Measurements from ENCODE around the gene GUCD1.
"Not testable (repeated sequence)": the region's sequence is repeated elsewhere in the genome, so short reads cannot be mapped to it uniquely, and the experiment has no call there.

GUCD1 gene

GRCh38 chr22:24566899-24567511, 12.1 kb upstream of the GUCD1 start:
- no peak for DNase-seq (ENCODE audit: extremely low read depth in 1 of 2, low read depth in 1 of 2)

DNA sequence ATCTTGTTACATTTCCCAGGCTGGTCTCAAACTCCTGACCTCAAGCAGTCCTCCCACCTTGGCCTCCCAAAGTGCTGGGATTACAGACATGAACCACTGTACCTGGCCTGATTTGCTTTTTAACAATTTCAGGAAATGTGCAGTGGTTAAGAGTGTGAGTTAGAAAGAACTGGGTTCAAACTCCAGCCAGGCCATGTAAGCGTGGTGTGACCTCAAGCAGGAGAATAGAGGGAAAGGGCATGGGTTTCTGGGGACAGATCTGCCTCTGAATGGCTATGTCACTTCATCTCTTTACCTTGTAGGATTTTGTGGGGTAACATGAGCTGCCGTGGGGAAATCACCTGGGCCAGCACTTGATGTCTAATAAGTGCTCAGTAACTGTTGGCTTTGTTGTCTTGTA, 10.1 kb upstream of the GUCD1 start:
- no peak for DNase-seq (ENCODE audit: extremely low read depth in 1 of 2, low read depth in 1 of 2)

DNA sequence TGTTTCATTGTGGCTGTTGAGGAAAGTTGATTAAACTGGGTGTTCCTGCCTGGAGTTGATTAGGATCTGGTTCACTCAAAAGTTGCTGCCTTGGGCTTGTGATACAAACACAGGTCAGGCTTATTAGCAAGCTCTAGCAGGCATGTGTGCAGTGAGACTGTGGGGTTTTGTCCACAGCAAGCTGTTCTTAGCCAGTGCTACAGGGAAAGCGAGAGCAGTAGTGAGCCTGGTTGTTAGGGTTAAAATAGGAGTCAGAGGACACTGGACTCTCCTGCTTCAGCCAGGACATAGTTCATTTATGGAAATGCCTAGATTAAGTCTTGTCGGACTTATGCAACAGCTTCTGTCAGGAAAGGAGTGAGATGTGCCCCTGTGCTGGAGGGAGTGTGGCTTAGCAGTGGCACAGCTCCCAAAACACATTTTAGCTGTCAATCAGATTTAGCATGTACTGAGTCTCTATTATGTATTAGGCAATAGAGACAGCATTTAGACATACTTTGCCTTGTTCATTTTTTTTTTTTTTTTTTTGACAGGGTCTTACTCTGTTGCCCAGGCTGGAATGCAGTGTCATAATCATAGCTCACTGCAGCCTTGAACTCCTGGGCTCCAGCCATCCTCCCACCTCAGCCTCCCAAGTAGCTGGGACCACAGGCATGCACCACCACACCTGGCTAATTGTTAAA, 9.6 kb upstream of the GUCD1 start:
- no peak for DNase-seq (ENCODE audit: extremely low read depth in 1 of 2, low read depth in 1 of 2)

GRCh38 chr22:24563246-24563645, 8.3 kb upstream of the GUCD1 start:
- no peak for DNase-seq (ENCODE audit: extremely low read depth in 1 of 2, low read depth in 1 of 2)

GRCh38 chr22:24559471-24559870, 4.5 kb upstream of the GUCD1 start:
- DNase-seq (ENCODE audit: extremely low read depth in 1 of 2, low read depth in 1 of 2), result no peak

DNA sequence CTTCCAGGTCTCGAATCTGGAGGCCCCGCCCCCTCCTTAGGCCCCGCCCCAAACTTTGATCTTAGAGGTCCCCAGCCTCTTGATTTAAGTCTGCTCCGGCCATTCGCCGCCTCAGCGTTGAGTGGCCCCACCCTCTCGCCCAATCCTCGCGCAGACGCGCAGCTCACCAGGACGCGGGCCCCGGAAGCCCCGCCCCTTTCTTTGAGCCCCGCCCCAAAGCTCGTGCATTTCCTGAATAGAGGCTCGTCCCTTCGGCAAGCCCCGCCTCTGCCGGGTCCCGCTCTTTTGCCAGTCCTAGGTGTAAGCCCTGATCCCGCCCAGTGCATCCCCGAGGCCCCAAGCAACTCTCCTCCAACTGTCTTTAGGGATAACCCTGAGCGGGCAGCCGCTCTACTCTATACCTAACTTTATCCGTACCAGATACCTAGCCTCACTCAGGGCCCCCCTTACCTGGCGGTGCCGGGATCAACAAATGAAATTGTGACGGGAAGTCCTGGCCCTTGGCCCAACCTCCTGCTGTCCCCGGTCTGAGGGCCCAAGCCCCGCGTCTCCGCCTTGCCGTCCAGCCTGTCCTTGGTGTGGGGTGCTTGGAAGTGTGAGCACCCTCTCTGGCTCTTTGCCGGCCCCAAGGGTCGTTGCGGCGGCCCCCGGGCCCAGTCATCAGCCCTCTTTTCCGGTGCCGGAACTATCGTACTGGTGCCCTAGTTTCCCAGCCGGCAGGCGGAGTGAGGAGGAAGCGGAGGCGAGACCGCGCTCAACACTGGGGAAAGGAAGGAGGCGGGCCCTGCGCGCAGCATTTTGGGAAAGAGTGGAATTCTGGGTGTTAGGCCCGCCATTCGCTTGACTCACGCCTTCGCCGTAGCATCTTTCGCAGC, 464 bp upstream of the GUCD1 start, which contains the start of gene SNRPD3:
TSS of gene SNRPD3 (plus strand) at position 835 of the 875 bp plus-strand sequence. CDS start 1,676 bp downstream, outside the sequence.
- DNase-seq (ENCODE audit: extremely low read depth in 1 of 2, low read depth in 1 of 2), result peak; percentile 97 to 99

- DNase-seq (ENCODE audit: extremely low read depth in 1 of 2, low read depth in 1 of 2), result no peak
Observed at GRCh38 chr22:24553597-24554312, 1.2 kb downstream of the GUCD1 start.

DNA sequence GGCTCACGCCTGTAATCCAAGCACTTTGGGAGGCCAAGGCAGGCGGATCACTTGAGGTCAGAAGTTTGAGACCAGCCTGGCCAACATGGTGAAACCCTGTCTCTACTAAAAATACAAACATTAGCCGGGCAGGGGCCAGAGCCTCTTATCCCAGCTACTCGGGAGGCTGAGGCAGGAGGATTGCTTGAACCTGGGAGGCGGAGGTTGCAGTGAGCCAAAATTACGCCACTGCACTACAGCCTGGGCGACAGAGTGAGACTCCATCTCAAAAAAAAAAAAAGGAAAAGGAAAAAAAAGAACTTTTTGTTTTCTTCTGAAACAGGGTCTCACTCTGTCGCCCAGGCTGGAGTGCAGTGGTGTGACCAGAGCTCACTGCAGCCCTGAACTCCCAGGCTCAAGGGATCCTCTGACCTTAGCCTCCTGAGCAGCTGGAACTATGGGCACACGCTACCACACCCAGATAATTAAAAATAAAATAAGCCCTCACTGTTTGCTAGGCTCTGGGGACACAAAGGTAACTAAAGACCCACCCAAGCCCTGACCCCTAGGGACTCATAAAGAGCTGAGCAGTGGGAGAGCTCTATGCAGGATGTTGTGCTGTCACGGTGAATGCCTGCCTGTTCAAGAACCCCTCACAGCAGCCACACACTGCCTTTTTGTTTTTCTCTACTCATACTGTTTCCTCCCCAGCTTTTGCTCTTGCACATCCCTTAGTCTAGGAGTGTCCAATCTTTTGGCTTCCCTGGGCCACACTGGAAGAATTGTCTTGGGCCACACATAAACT, 2.2 kb downstream of the GUCD1 start:
- not testable (repeated sequence) for DNase-seq (ENCODE audit: extremely low read depth in 1 of 2, low read depth in 1 of 2)

- DNase-seq (ENCODE audit: extremely low read depth in 1 of 2, low read depth in 1 of 2), result no peak
Observed at GRCh38 chr22:24550902-24551435, 4.0 kb downstream of the GUCD1 start.

DNA sequence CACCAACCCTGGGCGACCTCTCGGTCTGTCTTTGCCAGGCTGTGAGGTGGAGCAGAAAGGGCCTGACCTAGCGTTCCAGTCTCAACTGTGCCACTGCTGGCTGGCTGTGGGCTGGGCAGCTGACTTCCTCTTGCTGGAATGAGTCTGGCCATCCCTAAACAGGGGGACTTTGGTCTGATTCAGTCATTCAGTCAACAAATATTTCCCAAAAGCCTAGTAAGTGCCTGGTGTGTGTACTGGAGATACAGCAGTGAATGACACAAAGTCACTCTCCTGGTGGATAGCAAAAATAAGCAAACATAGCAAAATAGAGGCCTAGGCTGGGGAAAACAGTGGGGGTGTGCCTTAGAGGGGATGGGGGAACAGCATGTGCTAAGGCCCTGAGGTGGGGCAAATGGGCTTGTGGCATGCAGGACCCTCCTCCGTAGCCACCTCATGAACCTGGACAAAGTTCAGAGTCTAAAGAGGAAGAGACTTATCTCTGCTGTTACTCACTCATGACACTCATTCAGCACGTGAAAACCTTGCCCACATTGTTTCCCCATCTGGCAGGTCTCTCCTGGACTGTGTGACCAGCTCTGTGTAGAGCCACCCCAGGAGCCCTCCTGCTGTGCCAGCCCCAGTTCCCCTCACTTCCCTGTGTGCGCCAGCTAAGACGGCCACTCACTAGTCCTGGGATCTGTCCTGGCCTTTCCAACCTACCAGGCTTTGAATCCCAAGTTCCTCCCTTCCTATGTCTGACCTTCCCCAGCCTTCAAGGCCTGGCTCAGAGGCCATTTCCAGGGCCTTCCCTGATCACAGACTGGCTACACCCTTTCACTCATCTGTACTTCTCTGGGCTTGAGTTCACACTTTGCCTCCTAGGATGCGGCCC, 4.7 kb downstream of the GUCD1 start:
- DNase-seq (ENCODE audit: extremely low read depth in 1 of 2, low read depth in 1 of 2), result no peak

GRCh38 chr22:24548812-24549211, 6.1 kb downstream of the GUCD1 start:
- no peak for DNase-seq (ENCODE audit: extremely low read depth in 1 of 2, low read depth in 1 of 2)

- no peak for DNase-seq (ENCODE audit: extremely low read depth in 1 of 2, low read depth in 1 of 2)
Observed at GRCh38 chr22:24543679-24544243, 11.2 kb downstream of the GUCD1 start.

GRCh38 chr22:24543185-24543601, 11.7 kb downstream of the GUCD1 start:
- no peak for DNase-seq (ENCODE audit: extremely low read depth in 1 of 2, low read depth in 1 of 2)

DNA sequence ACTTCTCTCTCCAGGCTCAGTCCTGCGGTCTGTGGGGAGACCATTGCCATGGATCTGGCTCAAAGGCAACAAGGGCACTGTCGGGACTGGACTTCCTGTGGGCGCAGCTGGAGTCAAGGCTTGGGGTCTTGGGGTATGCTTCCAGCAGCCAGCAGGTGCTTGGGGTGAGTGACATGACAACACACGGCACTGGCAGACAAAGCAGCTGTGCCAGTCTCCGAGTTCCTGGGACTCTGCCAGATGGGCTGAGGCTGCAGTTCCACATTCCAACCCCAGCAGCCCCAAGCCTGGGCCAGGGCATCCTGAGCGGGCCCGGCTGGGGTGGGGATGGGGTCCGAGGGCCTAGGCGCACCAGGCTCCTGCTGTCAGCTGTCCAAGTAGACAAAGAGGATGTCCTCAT, 12.3 kb downstream of the GUCD1 start:
- DNase-seq (ENCODE audit: extremely low read depth in 1 of 2, low read depth in 1 of 2), result no peak

- no peak for DNase-seq (ENCODE audit: extremely low read depth in 1 of 2, low read depth in 1 of 2)
Observed at GRCh38 chr22:24541681-24542515, 13.0 kb downstream of the GUCD1 start.

DNA sequence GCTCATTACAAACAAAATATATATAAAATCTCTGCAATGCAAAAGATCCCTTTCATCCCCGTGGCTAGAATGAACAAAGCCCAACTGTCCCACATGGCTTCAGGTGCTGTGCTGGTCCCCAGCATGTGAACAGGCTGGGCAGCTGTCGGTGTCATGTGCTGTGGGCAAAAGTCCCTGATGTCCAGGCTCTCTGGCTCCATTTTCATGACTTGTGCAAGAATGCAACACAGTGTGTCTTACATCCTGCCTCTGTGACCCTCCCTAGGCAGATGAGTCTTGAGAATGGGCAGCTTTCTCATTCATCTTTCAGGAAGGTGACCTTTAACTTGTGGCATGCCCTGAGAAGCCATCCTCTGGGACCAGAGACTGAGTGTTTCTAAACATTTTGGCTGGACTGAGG, 14.5 kb downstream of the GUCD1 start:
- no peak for DNase-seq (ENCODE audit: extremely low read depth in 1 of 2, low read depth in 1 of 2)

DNA sequence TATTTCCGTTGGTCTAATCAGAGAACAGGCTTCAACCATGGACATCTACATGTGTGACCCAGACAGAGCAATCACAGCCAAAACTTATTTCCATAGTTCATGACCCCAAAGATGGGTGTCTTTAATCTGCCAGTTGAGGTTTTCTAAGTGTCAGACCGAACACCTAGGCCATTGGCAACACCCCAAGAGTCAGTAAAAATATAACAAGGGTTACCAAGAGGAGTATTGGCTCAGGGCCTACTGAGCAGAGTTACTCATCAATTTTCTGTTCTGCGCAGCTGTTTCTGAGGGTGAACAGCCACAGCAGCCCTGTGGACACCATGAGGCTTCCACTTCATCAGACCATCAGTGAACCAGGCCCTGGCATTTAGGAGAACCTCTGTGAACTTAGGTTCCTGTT, 18.8 kb downstream of the GUCD1 start:
- DNase-seq (ENCODE audit: extremely low read depth in 1 of 2, low read depth in 1 of 2), result no peak

- DNase-seq (ENCODE audit: extremely low read depth in 1 of 2, low read depth in 1 of 2), result no peak
Observed at GRCh38 chr22:24535348-24535747, 19.6 kb downstream of the GUCD1 start.

All from activated CD8-positive, alpha-beta memory T cell treated with anti-CD3 and anti-CD28 coated beads for 1 hour (primary cell).